Measurements from ENCODE around the gene SLCO2B1. TPM values are rescaled to one million over a fixed set of nuclear protein-coding genes. Genes with fewer than 3 reads are reported as not detected.
A peak's percentile ranks its signal among the peaks of the same experiment; 100 is the strongest.

Gene SLCO2B1
- total RNA-seq, 1 donor from 2014 or later: 0.54 TPM

DNA sequence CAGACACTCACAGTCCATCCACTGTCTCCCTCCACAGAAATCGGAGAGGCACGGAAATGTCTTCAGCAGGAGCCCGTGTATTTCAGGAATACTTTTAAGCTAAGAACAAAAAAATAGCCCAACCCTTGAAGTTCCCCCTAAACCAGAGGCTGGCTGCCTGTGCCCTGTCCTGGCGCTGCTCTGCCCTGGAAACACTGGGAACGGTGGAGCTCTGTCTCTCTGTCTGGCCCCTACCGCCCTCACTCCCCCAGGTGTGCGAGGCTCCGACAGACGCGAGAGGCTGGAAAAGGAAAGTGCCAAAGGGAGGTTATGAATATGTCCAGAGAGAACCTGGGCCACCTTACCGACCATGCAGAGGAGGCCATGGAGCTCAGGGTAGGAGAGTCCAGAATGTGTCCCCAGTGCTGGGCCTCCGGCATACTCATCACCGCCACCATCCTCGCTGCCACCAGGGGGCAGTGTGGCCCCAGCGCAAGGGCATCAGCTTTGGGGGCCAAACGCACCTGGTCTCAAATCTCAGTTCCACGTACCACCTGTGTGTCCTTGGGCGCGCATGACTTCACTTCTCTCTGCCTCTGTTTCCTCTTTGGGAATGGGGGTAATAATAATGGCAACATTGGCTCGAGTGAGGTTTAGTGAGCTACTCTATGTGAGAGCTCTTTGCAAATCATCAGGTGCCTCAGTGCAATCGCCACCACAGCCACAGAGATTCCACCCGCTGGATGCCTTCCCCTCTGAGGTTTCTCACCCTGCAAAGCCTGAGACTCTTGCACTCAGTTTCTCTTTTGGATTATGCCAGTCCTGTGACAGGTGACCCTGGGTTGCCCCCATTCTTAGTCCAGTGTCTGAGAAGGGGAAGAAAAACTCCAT, 10.4 kb upstream of the SLCO2B1 start:
- peaks cover 34% of the 10 kb centered on the region for H3K27me3 Mint-ChIP-seq (ENCODE audit: unreplicated experiment)
- H3K4me3 Mint-ChIP-seq (ENCODE audit: unreplicated experiment): no peak overlapping the region
- peaks cover 11% of the 10 kb centered on the region for H3K4me1 Mint-ChIP-seq (ENCODE audit: unreplicated experiment)
- DNase-seq (ENCODE audit: extremely low spot score, unreplicated experiment): no peak
- no peak overlapping the region for H3K27ac Mint-ChIP-seq (ENCODE audit: unreplicated experiment)
- H3K36me3 Mint-ChIP-seq (ENCODE audit: unreplicated experiment): no peaks in the 10 kb centered on the region
- H3K9me3 Mint-ChIP-seq (ENCODE audit: unreplicated experiment): no peaks in the 10 kb centered on the region
- TF ChIP-seq, protein P1, sequence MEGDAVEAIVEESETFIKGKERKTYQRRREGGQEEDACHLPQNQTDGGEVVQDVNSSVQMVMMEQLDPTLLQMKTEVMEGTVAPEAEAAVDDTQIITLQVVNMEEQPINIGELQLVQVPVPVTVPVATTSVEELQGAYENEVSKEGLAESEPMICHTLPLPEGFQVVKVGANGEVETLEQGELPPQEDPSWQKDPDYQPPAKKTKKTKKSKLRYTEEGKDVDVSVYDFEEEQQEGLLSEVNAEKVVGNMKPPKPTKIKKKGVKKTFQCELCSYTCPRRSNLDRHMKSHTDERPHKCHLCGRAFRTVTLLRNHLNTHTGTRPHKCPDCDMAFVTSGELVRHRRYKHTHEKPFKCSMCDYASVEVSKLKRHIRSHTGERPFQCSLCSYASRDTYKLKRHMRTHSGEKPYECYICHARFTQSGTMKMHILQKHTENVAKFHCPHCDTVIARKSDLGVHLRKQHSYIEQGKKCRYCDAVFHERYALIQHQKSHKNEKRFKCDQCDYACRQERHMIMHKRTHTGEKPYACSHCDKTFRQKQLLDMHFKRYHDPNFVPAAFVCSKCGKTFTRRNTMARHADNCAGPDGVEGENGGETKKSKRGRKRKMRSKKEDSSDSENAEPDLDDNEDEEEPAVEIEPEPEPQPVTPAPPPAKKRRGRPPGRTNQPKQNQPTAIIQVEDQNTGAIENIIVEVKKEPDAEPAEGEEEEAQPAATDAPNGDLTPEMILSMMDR (IDR thresholded peaks at IDR 0.05): peak; percentile 88

DNA sequence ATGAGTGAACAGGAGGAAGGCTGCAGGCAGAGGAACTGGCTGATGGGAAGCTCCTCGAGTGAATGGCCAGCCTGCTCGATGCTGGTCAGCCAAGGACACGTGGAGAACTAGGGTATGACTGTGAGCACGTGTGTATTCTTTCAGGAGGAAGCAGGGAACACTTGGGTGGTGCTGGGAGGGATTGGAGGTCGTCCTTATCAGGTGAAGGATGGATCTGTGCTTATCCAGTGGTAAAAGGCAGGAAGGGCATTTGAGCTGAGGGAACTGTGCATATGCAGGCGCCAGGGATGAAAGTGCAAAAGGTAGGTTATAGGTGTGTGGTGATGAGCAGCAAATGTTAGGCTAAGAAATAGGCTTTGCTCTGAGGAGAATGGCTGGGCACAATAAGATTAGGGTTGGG, 9.7 kb upstream of the SLCO2B1 start:
- H3K4me3 Mint-ChIP-seq (ENCODE audit: unreplicated experiment): no peak overlapping the region
- peaks cover 11% of the 10 kb centered on the region for H3K4me1 Mint-ChIP-seq (ENCODE audit: unreplicated experiment)
- no peaks in the 10 kb centered on the region for H3K9me3 Mint-ChIP-seq (ENCODE audit: unreplicated experiment)
- DNase-seq (ENCODE audit: extremely low spot score, unreplicated experiment): no peak
- TF ChIP-seq, protein P1 (IDR thresholded peaks at IDR 0.05): no peak
- H3K27ac Mint-ChIP-seq (ENCODE audit: unreplicated experiment): no peak overlapping the region
- peaks cover 32% of the 10 kb centered on the region for H3K27me3 Mint-ChIP-seq (ENCODE audit: unreplicated experiment)
- H3K36me3 Mint-ChIP-seq (ENCODE audit: unreplicated experiment): no peaks in the 10 kb centered on the region

DNA sequence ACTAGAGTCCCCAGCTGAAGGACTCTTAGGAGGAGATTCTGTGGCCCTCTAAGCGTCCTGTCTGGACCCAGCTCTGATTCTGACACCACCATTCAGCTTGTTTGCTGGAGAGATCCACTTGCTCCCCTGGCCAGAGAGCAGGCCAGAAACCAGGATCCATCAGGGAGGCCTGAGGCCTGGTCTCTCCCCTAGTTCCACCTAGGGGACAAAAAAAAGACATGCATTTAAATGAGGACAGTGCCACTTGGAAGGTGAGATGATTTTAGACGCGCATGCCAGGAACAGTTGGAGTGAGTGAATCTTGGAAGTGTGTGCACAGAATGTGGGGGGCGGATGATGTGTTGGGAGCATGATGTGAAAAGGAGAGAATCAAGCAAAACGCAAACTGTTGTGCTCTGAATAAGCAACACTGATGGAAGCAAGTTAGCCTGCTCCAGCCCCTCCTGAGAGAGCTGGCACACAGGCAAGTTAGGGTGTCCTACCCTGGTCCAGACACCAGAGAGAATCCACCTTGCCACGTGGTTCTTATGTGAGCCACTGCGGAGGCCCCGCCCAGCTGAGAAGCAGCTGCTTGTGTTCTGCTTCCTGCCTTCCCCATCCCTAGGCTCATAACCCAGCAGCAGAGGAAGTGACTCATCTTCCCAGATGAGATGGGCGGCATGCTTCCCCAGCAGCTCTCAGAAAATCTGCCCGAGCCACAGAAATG, 8.0 kb upstream of the SLCO2B1 start:
- no peak for DNase-seq (ENCODE audit: extremely low spot score, unreplicated experiment)
- peaks cover 11% of the 10 kb centered on the region for H3K4me1 Mint-ChIP-seq (ENCODE audit: unreplicated experiment)
- TF ChIP-seq, protein P1 (IDR thresholded peaks at IDR 0.05): no peak
- peaks cover 2% of the 10 kb centered on the region for H3K36me3 Mint-ChIP-seq (ENCODE audit: unreplicated experiment)
- H3K27me3 Mint-ChIP-seq (ENCODE audit: unreplicated experiment): peaks cover 30% of the 10 kb centered on the region
- H3K27ac Mint-ChIP-seq (ENCODE audit: unreplicated experiment): peak overlapping the region; percentile 75
- no peaks in the 10 kb centered on the region for H3K9me3 Mint-ChIP-seq (ENCODE audit: unreplicated experiment)
- H3K4me3 Mint-ChIP-seq (ENCODE audit: unreplicated experiment): peak overlapping the region; percentile 12

DNA sequence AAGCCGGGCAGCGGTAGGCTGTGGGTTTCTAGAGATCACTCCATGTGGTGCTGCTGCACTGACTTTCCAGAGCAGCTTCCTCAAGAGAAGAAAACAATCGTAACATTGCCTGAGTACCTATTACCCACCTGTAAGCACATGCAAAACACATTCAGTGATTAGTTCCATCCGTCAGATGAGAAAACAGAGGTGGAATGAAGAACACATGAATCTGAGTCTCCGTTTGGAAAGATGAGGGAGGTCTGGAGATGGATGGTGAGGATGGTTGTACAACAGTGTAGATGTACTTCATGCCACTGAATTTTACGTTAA, 7.5 kb upstream of the SLCO2B1 start:
- no peak for DNase-seq (ENCODE audit: extremely low spot score, unreplicated experiment)
- peak overlapping the region; percentile 75 for H3K27ac Mint-ChIP-seq (ENCODE audit: unreplicated experiment)
- H3K4me1 Mint-ChIP-seq (ENCODE audit: unreplicated experiment): peaks cover 11% of the 10 kb centered on the region
- H3K27me3 Mint-ChIP-seq (ENCODE audit: unreplicated experiment): peaks cover 25% of the 10 kb centered on the region
- H3K4me3 Mint-ChIP-seq (ENCODE audit: unreplicated experiment): peak overlapping the region; percentile 12
- peaks cover 2% of the 10 kb centered on the region for H3K36me3 Mint-ChIP-seq (ENCODE audit: unreplicated experiment)
- TF ChIP-seq, protein P1 (IDR thresholded peaks at IDR 0.05): no peak
- H3K9me3 Mint-ChIP-seq (ENCODE audit: unreplicated experiment): no peaks in the 10 kb centered on the region

DNA sequence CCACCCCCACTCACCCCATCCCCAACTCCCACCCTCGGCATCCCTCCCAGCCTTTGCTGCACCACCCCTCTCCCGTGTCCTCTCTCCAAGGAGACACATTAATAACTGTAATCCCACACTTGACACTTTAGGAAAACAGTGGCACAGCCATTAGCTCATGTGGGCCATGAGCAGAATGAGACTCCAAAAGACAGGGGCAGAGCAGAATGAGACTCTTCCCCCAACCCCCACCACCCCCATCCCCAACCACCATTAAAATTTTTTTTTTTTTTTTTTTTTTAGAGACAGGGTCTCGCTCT, 6.2 kb upstream of the SLCO2B1 start:
- no peak overlapping the region for H3K4me3 Mint-ChIP-seq (ENCODE audit: unreplicated experiment)
- H3K4me1 Mint-ChIP-seq (ENCODE audit: unreplicated experiment): peaks cover 11% of the 10 kb centered on the region
- H3K9me3 Mint-ChIP-seq (ENCODE audit: unreplicated experiment): no peaks in the 10 kb centered on the region
- TF ChIP-seq, protein P1 (IDR thresholded peaks at IDR 0.05): no peak
- peaks cover 2% of the 10 kb centered on the region for H3K36me3 Mint-ChIP-seq (ENCODE audit: unreplicated experiment)
- DNase-seq (ENCODE audit: extremely low spot score, unreplicated experiment): no peak
- no peak overlapping the region for H3K27ac Mint-ChIP-seq (ENCODE audit: unreplicated experiment)
- peaks cover 20% of the 10 kb centered on the region for H3K27me3 Mint-ChIP-seq (ENCODE audit: unreplicated experiment)
